Measurements from ENCODE around the gene SHH.
"Not testable (repeated sequence)": the region's sequence is repeated elsewhere in the genome, so short reads cannot be mapped to it uniquely, and the experiment has no call there.

Gene SHH

DNA sequence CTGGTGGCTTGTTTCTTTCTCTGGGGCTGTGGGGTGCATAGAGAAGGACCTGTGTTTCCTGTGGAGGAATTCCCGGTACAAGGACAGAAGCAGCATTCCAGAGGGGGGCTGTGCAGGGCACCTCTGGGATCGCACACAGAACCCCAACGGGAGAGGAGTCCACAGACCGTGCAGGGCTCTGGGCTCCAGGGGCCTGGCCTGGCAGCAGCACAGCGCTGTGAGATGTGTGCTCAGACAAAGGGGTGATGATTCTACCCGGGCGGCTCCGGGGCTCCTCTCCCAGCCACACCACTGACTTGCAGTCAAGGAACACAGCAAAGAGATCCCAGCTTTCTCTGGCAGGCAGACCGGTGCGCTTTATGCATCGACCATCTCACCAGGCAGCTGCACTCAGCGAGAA lies 6.9 kb upstream of the SHH start:
- DNase-seq (ENCODE audit: low read depth) = no peak

DNA sequence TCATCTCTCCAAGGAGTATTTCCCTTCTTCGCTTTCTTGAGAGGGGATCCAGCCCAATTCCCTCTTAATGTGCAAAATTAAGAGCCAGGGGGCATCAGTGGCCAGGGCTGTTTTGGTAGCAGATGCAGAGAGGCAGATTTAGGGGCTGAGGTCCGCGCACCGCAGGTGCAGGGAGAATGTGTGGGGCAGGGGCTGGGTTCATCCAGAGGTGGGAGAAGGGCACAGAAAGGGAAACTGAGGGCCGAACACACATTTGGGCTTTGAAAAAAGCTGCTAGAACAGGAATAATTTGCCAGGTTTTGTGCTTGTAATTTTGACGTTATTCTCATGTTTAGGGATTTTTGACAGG lies 6.5 kb upstream of the SHH start:
- DNase-seq (ENCODE audit: low read depth) = no peak

- DNase-seq (ENCODE audit: low read depth) = no peak
Observed at GRCh38 chr7:155818154-155818819, 6.0 kb upstream of the SHH start.

- DNase-seq (ENCODE audit: low read depth) = not testable (repeated sequence)
Observed at GRCh38 chr7:155817515-155817914, 5.3 kb upstream of the SHH start.

DNA sequence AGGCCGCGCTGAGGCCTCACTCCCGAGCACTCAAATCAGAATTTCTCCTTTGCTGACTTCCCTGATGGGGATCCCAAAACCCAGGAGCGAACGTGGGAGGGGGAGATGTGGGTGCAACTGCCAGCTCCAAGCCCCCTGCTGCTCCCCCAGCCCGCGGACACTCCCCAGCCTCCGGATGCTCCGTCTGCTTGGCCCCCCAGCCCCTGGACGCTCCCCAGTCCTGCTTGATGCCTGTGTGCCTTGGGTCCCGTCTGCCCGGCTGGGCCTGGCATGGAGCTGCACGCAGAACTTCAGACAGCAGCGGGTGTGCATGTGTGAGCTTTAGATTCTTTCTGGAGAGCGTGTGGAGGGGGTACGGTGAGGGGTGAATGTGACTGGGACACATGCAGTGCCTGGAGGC lies 4.7 kb upstream of the SHH start:
- no peak for DNase-seq (ENCODE audit: low read depth)

- no peak for DNase-seq (ENCODE audit: low read depth)
Observed at GRCh38 chr7:155816192-155816508, 3.9 kb upstream of the SHH start.

DNA sequence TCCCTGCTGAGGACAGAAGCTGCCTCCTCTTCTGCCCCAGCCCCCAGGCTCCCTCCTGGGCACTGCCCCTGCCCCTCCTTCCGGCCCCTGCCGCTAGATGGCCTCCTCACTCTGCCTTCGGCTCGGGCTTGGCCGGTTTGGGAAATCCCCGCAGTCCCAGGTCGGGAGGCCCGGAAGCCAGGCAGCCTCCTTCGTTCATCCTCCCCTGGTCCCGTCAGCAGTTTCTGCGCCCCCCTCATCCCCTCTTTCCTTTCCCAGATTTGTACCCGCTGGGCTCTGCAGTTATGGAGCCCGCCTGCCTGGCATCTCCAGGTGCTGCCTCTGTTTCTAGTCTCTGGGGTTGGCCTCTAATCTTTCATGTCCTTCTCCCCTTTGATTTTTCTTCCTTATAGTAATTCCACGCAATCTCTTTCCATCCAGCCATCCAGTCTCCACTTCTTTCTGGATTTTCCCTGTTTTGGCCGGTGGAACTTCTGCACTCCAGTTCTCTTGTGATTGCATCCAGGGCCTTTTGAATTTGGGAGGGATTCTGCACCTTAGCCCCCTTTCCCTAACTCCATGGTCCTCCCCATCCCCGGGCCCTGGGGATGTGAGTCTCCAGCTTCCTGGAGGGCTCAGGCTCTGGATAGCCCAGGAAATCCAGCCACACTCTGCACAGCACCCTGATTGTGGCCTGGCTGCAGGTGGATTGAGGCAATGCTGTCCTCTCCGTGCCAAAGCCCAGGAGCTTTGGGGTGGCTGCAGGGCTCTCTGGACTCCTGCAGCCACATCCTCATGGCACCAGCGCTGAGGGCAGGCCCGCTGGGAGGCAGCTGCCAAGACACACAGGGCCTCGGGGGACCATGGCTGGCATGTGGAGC lies 3.3 kb upstream of the SHH start:
- DNase-seq (ENCODE audit: low read depth) = peak; percentile 34

GRCh38 chr7:155814316-155815276 lies 2.3 kb upstream of the SHH start:
- DNase-seq (ENCODE audit: low read depth) = no peak

GRCh38 chr7:155813546-155814315 lies 1.5 kb upstream of the SHH start:
- DNase-seq (ENCODE audit: low read depth) = no peak

- DNase-seq (ENCODE audit: low read depth) = no peak
Observed at GRCh38 chr7:155813125-155813524, 862 bp upstream of the SHH start.

DNA sequence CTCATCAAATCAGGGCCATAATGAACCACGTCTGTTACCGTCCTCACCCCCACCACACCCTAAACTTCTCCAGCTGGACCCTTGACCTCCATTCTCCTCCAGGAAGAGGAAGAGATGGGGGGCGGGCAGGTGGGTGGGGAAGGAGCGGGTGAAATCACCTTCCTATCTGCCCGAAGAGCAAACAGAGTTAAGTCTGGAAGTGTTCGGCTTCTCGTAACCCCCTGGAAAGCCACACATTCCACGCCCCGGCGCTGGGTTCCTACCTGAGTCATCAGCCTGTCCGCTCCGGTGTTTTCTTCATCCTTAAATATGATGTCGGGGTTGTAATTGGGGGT lies 736 bp downstream of the SHH start:
- no peak for DNase-seq (ENCODE audit: low read depth)

DNA sequence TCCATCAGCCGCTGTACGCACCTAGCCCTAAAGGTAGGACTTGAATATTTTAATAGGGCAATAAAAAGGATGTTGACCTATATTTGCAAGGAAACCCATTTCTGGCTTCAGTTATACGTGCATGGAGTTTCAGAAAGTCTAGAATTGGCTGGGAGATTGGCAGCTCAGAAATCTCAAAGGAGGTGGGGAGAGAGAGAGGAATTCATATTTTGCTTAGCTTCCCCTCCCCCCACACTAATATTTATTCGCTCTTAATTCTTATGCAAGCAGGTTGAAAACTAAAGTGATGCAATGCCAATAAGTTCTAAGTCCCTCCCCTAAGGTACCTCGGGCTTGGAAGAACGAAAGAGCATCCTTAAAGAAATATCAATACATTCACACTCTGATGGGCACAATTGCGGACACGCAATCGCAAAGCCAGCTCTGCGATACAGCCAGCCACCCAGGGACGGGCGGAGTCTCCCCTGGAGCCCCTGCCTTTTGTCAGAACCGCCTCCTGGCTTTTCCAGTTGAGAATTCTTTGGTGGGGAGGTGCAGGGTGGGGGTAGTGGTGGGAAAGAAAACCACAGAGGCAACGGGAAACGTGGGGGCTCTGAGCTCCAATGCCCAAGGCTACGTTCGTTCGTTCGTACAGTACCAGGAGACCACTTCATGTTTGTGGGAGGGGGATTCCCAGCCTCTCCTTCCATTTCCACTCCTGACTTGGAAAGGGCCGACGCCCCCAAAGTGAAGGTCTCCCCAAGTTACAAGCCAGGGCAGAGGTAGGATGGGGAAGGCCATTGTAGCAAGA lies 1.3 kb downstream of the SHH start:
- no peak for DNase-seq (ENCODE audit: low read depth)

DNA sequence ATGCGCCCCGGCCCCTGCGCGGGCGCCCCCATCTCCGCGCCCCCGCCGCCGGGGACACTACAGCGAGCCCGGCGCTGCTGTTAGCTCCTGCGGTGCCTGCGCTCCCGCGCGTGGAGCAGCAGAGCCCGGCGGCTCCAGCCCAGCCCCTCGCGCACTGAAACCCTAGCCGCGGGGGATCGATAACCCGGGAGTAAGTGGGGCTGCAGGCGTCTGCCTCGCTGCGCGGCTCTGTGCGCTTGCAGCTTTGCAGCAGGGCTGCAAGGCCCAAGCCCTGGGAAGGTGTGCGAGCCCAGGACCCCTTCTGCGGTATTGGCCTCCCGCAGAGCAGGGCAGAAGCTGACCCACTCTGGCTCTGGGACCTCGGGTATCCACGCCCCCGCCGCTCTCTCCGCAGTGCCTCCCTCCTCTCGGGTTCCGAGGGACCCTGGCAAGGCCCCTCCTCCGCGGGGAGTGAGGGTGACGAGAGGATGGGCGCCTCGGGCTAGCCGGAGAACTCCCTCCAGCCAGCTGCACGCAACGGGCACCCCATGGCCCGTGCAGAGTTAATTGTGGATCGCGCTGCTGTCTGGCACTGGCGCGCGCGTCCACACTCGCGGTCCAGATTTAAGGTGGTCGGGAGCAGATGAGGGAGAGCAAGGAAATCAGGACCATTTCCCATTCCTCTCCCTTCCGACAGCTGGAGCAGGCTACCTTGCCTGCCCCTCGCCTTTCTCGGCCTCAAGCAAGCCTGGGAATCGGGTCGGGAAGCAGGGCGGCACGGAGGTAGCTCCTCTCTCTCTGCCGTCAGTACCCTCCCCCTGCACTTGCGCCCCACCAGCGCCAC lies 2.1 kb downstream of the SHH start:
- DNase-seq (ENCODE audit: low read depth) = no peak

GRCh38 chr7:155809332-155809946 lies 2.8 kb downstream of the SHH start:
- DNase-seq (ENCODE audit: low read depth) = no peak

DNA sequence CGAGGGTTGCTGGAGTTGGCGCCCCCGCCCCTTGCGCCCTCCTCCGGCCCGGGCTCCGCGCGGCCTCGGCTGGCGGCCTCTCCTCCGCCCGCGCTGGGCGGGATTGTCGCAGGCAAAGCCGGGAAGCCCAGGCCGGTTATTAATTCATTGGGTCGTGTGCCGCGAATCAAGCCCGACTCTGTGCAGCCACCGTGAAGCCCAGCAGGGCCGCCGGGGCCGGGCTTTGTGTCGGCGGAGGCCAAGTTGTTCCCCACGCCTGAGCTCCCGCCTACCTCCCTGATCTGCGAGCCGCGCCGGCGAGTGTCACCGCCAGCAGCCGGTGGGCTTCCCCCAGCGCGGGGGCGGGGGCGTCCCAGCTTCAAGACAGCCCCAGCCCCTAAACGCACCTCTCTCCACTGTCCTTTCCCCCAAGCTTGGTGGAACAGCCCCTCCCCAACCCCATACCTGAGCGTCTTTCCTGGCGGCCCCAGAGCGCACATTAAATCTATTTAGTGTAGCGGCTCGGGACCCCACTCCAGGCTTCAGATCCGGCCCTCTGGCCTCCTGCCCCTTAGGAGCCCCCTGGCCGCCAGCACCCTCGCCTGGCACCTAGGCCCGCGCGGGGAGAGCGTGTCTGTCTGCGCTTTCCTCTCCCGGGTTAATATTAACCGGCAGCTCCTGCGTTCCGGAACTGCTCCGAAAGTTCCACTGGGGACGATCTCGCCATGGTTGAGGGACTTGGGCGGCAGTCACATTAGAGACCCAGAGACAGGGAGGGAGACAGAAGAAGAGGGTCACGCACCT lies 3.5 kb downstream of the SHH start:
- DNase-seq (ENCODE audit: low read depth) = no peak

DNA sequence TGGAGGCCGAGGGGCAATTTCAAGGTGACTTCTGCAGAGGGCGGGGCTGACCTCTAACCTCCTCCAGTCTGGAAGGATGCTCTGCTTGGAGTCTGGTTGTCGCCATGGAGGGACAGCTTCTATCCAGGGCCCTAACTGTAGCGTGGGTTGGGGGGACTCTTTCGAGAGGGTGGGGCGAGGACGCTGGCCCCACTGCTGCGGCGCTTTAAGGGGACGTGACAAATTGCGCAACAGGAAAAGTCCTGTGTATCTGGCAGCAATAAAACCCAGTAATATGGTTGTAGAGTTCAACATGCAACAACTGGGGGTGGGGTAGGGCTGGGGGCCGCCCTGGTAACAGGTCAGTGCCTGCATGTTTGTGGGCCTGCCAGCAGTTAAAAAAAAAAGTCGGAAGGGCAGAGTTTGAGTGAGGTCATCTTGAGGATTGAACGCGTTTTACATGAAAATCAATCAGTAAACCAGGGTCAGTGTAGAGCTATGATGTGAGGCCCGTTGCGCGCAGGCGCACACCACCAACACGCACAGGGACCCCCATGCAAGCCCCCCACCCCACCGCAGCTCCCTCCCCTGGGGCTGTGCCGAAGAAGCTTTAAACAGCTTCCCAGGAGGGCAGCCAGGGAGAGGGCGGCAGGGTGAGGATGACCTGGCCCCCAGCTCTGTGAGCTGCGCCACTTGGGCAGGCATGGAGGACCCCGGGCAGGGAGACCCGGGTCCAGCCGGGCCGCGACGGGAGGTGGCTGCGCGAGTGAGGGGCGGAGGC lies 4.3 kb downstream of the SHH start:
- DNase-seq (ENCODE audit: low read depth) = no peak

GRCh38 chr7:155807065-155807671 lies 5.1 kb downstream of the SHH start:
- DNase-seq (ENCODE audit: low read depth) = no peak

All from stimulated activated CD8-positive, alpha-beta memory T cell treated with anti-CD3 and anti-CD28 coated beads, Interleukin-15, amount 100 ng/mL, for 1 hour (primary cell).